PC-3 (cell line): Measurements from ENCODE around the gene ARL4C. TPM values are rescaled to one million over a fixed set of nuclear protein-coding genes. Genes with fewer than 3 reads are reported as not detected.
A peak's percentile ranks its signal among the peaks of the same experiment; 100 is the strongest.

Source experiments
- ATAC-seq: fragments of 200-7000 bp; cut with Tn5 transposase; 2 replicates; pipeline ENCODE4 v1.9.1; 2020; ENCODE audit warnings: mild to moderate bottlenecking, moderate library complexity
- BruUV-seq: library from RNA; stranded (reverse); fragments of 400-500 nt; replicated peaks from 2 replicates; lab custom pipeline; 2021; lab: Mats Ljungman, UMichigan
- CTCF ChIA-PET: fragments of 300-600 bp; sonication (Branson Sonifier 250); formaldehyde crosslinking; loops from one replicate; lab custom pipeline; 2022; ENCODE audit warnings: antibody characterized with exemption; lab: Charles Lee
- POLR2A ChIA-PET: fragments of 300-600 bp; sonication (Branson Sonifier 250); formaldehyde crosslinking; loops from one replicate; lab custom pipeline; 2022; ENCODE audit warnings: antibody characterized with exemption; ENCODE audit not compliant: unreplicated experiment; lab: Charles Lee
- DNase-seq: peaks from one replicate; pipeline ENCODE4 v3.0.0-alpha.2; 2015
- H2AFZ ChIP-seq: fragments of 300-600 bp; sonication (generic); 2 replicates; pipeline ENCODE4 v1.6.0; 2016; ENCODE audit warnings: antibody characterized with exemption, low read length
- H3F3A ChIP-seq: fragments of 300-600 bp; sonication (generic); one replicate; pipeline ENCODE4 v1.6.0; 2017; ENCODE audit warnings: antibody characterized with exemption, low read length, control low read depth, mild to moderate bottlenecking; ENCODE audit not compliant: unreplicated experiment
- H3K27ac ChIP-seq: fragments of 300-600 bp; sonication (generic); 2 replicates; pipeline ENCODE4 v1.5.1; 2016; ENCODE audit warnings: mild to moderate bottlenecking, low read length
- H3K27me3 ChIP-seq: fragments of 300-600 bp; sonication (generic); 2 replicates; pipeline ENCODE4 v1.6.1; 2016; ENCODE audit warnings: low read length, mixed read lengths
- H3K36me3 ChIP-seq: fragments of 300-600 bp; sonication (generic); 2 replicates; pipeline ENCODE4 v1.6.1; 2016; ENCODE audit warnings: low read depth, mixed run types, low read length, mixed read lengths
- H3K4me1 ChIP-seq: fragments of 300-600 bp; sonication (generic); 2 replicates; pipeline ENCODE4 v1.5.1; 2016; ENCODE audit warnings: low read length; ENCODE audit not compliant: insufficient read depth
- H3K4me2 ChIP-seq: fragments of 300-600 bp; sonication (generic); 2 replicates; pipeline ENCODE4 v1.6.0; 2016; ENCODE audit warnings: low read length
- H3K4me3 ChIP-seq: fragments of 300-600 bp; sonication (generic); 2 replicates; pipeline ENCODE4 v1.5.1; 2016; ENCODE audit warnings: mild to moderate bottlenecking, low read length, mixed read lengths
- H3K79me2 ChIP-seq: fragments of 300-600 bp; sonication (generic); 2 replicates; pipeline ENCODE4 v1.6.1; 2017; ENCODE audit warnings: low read length, mixed read lengths
- H3K9ac ChIP-seq: fragments of 300-600 bp; sonication (generic); 2 replicates; pipeline ENCODE4 v1.6.0; 2016; ENCODE audit warnings: mild to moderate bottlenecking, low read length
- H3K9me2 ChIP-seq: fragments of 300-600 bp; sonication (generic); replicated peaks from 2 replicates; pipeline ENCODE4 v1.6.1; 2016; ENCODE audit warnings: mixed run types, low read length, mixed read lengths
- H3K9me3 ChIP-seq: fragments of 300-600 bp; sonication (generic); 2 replicates; pipeline ENCODE4 v1.6.1; 2016; ENCODE audit warnings: low read length, mixed read lengths
- H4K20me1 ChIP-seq: fragments of 300-600 bp; sonication (generic); 2 replicates; pipeline ENCODE4 v1.6.1; 2016; ENCODE audit warnings: low read length, mixed read lengths
- EZH2 ChIP-seq: fragments of 300-600 bp; sonication (generic); IDR thresholded peaks from one replicate; pipeline ENCODE4 v1.6.1; 2017; ENCODE audit warnings: antibody characterized with exemption, mild to moderate bottlenecking, low read length; ENCODE audit not compliant: unreplicated experiment
- EZH2phosphoT487 ChIP-seq: fragments of 300-600 bp; sonication (generic); IDR thresholded peaks from 2 replicates; pipeline ENCODE4 v1.6.1; 2018; ENCODE audit warnings: mild to moderate bottlenecking, antibody characterized with exemption, low read length, borderline replicate concordance
- intact Hi-C: fragments of 100-400 bp; cut with micrococcal nuclease; formaldehyde crosslinking; loops from 2 replicates; pipeline ENCODE4 v1.9.0; 2023
- total RNA-seq: library from RNA; depleted of rRNA; stranded (reverse); fragments of >200 nt; gene quantifications from 2 replicates; pipeline ENCODE4 v1.2.3, GENCODE V29; 2014
- TF ChIP-seq, protein P1 (sequence below): fragments of 300-600 bp; sonication (generic); conservative IDR thresholded peaks from 2 replicates; pipeline ENCODE4 v1.5.1; 2017; ENCODE audit warnings: antibody characterized with exemption, low read depth, mild to moderate bottlenecking, low read length

The ARL4C gene
- total RNA-seq, 1 experiment from 2014 or later: 19.9 TPM

DNA sequence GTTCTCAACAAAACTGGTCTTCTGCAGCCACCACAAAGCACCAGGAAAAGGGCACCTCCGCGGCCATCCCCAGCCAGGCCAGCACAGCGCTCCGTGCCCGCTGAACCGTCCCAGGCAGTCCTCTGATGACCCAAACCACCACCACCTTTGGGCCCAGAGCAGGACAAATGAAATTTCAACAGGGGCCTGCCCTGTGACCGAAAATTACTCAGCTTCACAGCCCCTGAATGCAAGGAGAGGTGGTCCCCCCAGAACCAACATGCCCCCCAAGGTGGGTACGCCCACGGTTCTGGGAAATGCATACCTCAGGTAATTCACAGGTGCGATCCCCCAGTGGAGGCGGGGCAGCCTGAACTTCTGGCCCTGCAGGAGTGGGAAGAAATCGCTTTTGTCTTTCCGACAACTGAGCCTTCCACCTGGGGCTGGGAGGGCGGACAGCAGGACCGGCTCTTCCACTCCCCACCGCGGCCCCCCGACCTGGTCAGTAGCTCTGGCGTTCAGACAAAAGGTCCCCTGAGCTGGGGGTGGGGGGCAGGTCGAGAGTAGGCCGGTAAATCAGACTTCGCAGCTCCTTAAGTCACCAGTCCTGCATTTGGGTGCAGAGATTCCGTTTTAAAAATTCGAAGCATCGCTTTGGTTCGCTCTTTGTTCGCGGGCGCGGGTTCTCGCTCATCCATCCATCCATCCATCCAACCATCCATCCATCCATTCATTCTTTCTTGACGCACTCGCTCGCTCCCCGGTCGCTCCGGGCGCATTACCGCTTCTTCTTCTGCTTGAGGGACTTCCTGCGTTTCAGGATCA, 1.4 kb downstream of the ARL4C start:
- Histone ChIP-seq H3F3A (no peaks in the 10 kb centered on the region), H3K27ac (no peak overlapping the region), H3K27me3 (no peaks in the 10 kb centered on the region), H3K9ac (peak overlapping the region; percentile 76), H3K9me3 (no peaks in the 10 kb centered on the region), H4K20me1 (peaks cover 39% of the 10 kb centered on the region), H3K36me3 (no peaks in the 10 kb centered on the region), H3K4me1 (peaks cover 14% of the 10 kb centered on the region), H3K4me3 (peak overlapping the region; percentile 98), H3K4me2 (peak overlapping the region; percentile 84), H3K79me2 (peaks cover 57% of the 10 kb centered on the region), H3K9me2 (no peaks in the 10 kb centered on the region), H2AFZ (0 out of 2 replicates have a peak overlapping the region, but pooled peaks have one; percentile 70)
- POLR2A ChIA-PET: no interaction called here
- DNase-seq: no peak
- peak; percentile 8; the same call in 1 of the 2 replicates for ATAC-seq
- CTCF ChIA-PET: interaction anchor here (0.6 to 1.3 kb wide), 3 partner anchors 125 to 360 kb away, joined by 4 to 5 read pairs (median 4); no protein-coding TSS in a partner anchor
- intact Hi-C loops: loop anchor here (1.0 kb wide), 1 partner anchor 243 kb away; no protein-coding TSS in a partner anchor
- BruUV-seq: TSS peak; percentile 66
- TF ChIP-seq EZH2phosphoT487 (no peak), EZH2 (no peak)
- TF ChIP-seq, protein P1, sequence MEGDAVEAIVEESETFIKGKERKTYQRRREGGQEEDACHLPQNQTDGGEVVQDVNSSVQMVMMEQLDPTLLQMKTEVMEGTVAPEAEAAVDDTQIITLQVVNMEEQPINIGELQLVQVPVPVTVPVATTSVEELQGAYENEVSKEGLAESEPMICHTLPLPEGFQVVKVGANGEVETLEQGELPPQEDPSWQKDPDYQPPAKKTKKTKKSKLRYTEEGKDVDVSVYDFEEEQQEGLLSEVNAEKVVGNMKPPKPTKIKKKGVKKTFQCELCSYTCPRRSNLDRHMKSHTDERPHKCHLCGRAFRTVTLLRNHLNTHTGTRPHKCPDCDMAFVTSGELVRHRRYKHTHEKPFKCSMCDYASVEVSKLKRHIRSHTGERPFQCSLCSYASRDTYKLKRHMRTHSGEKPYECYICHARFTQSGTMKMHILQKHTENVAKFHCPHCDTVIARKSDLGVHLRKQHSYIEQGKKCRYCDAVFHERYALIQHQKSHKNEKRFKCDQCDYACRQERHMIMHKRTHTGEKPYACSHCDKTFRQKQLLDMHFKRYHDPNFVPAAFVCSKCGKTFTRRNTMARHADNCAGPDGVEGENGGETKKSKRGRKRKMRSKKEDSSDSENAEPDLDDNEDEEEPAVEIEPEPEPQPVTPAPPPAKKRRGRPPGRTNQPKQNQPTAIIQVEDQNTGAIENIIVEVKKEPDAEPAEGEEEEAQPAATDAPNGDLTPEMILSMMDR: no peak

DNA sequence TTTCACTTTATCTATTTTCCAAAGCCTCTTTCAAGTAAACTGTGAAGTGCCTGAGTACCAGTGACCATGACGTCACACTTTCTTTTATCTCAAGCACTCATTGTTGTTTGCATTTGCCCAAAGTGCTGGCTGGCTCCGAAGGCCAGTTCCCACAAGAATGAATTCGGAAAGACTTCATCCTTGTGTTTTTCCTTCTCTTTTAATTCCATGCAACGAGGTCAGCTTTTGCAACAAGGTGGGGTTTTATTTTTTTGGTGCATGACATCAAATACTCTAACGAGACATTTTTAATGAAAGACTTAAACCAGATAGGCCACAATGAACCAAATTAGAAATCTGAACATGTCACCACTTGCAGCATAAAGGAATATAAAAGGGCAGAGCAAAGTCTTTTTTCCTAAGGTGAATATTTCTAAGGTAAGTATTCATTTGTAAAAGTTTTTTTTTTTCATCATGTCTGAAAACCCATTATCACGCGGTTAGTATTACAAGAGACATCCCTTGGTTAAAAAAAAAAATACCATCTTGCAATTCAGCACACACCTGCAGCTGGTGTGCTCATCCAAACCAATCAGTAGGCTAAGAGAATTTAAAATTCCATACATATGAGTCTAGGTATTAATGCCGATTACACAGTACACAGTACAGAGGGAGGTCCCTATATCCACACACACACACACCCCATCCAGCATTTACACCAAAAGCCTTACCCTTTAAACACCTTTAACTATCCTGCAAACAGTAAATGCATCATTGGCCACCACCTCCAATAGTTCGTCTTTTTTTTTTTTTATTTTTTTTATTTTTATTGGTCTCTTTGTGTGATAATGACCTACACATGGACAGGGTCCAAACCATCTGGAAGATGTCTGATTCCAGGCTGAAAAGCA, 2.3 kb downstream of the ARL4C start:
- Histone ChIP-seq H3K4me1 (peaks cover 14% of the 10 kb centered on the region), H3K27me3 (no peaks in the 10 kb centered on the region), H3K9ac (peak overlapping the region; percentile 76), H3K9me3 (no peaks in the 10 kb centered on the region), H3F3A (no peaks in the 10 kb centered on the region), H3K36me3 (no peaks in the 10 kb centered on the region), H3K27ac (no peak overlapping the region), H3K4me2 (peak overlapping the region; percentile 84), H2AFZ (no peak overlapping the region), H3K79me2 (peaks cover 57% of the 10 kb centered on the region), H3K4me3 (peak overlapping the region; percentile 98), H4K20me1 (peaks cover 39% of the 10 kb centered on the region), H3K9me2 (no peaks in the 10 kb centered on the region)
- ChIA-PET POLR2A (no interaction called here), CTCF (no interaction called here)
- ATAC-seq: peak; percentile 27
- intact Hi-C loops: loop anchor here (5.0 kb wide), 1 partner anchor 72 kb away; no protein-coding TSS in a partner anchor
- DNase-seq: peak; percentile 49
- no TSS peak for BruUV-seq
- TF ChIP-seq EZH2phosphoT487: no peak
- no peak for TF ChIP-seq EZH2
- TF ChIP-seq, protein P1: no peak
